ENCODE measurements around the gene RPS27.

RPS27 gene

DNA sequence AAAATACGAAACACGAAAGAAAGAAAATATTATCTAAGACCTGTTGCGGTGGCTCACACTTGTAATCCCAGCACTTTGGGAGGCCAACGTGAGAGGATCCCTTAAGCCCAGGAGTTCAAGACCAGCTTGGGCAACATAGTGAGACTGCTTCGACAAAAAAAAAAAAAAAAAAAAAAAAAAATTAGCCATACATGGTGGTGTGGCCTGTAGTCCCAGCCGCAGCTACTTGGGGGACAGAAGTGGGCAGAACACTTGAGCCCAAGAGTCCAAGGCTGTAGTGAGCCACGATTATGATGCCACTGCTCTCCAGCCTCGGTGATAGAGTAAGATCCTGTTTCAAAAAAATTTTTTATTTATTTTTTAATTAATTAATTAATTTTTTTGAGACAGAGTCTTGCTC, 2.9 kb upstream of the RPS27 start:
- Histone ChIP-seq H3K4me1 (ENCODE audit: insufficient read depth, low read length, poor library complexity, severe bottlenecking) (peaks cover 26% of the 10 kb centered on the region), H3K4me2 (ENCODE audit: low read depth, low read length, poor library complexity, severe bottlenecking) (no peak overlapping the region), H2AFZ (ENCODE audit: low read length) (no peak overlapping the region), H3K36me3 (ENCODE audit: insufficient read depth, low read length) (peaks cover 6% of the 10 kb centered on the region), H4K20me1 (ENCODE audit: insufficient read depth, low read length, poor library complexity, severe bottlenecking) (peaks cover 18% of the 10 kb centered on the region), H3K4me3 (ENCODE audit: low read length, poor library complexity, severe bottlenecking) (no peak overlapping the region), H3K9me3 (ENCODE audit: insufficient read depth, low read depth, low read length) (no peaks in the 10 kb centered on the region), H3K79me2 (ENCODE audit: insufficient read depth, low read length) (peaks cover 21% of the 10 kb centered on the region), H3K9me2 (replicated peaks; ENCODE audit: low read depth, low read length) (no peaks in the 10 kb centered on the region), H3K9ac (ENCODE audit: low read depth, low read length, poor library complexity, severe bottlenecking) (no peak overlapping the region), H3K27me3 (ENCODE audit: insufficient read depth, low read length, poor library complexity, severe bottlenecking) (no peaks in the 10 kb centered on the region), H3F3A (ENCODE audit: low read depth) (0 out of 2 replicates have a peak, but pooled peaks cover 3% of the 10 kb centered on the region)
- TF ChIP-seq, protein P1, sequence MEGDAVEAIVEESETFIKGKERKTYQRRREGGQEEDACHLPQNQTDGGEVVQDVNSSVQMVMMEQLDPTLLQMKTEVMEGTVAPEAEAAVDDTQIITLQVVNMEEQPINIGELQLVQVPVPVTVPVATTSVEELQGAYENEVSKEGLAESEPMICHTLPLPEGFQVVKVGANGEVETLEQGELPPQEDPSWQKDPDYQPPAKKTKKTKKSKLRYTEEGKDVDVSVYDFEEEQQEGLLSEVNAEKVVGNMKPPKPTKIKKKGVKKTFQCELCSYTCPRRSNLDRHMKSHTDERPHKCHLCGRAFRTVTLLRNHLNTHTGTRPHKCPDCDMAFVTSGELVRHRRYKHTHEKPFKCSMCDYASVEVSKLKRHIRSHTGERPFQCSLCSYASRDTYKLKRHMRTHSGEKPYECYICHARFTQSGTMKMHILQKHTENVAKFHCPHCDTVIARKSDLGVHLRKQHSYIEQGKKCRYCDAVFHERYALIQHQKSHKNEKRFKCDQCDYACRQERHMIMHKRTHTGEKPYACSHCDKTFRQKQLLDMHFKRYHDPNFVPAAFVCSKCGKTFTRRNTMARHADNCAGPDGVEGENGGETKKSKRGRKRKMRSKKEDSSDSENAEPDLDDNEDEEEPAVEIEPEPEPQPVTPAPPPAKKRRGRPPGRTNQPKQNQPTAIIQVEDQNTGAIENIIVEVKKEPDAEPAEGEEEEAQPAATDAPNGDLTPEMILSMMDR (conservative IDR thresholded peaks at IDR 0.05; ENCODE audit: low read length) = no peak
- no peak for TF ChIP-seq EZH2phosphoT487 (IDR thresholded peaks at IDR 0.05; ENCODE audit: borderline replicate concordance)

DNA sequence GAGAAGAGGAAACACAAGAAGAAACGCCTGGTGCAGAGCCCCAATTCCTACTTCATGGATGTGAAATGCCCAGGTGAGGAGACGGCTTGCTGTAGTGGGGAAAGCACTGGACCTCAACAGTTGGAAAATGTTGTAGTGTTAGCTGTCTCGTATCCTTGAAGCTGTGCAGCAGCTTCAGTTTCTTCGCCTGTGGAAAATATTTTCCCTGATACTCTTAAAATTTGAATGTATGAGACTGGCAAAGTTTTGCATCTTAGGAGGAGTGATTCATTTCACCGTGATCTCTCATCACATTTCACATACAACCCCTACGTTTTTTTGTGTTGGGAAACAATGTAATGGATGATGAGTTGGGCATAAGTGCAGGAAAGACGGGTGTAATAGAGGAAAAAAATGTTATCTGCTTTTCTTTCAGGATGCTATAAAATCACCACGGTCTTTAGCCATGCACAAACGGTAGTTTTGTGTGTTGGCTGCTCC, 629 bp downstream of the RPS27 start:
- Histone ChIP-seq H3K4me3 (ENCODE audit: low read length, poor library complexity, severe bottlenecking) (peak overlapping the region; percentile 85), H3K9me2 (replicated peaks; ENCODE audit: low read depth, low read length) (no peaks in the 10 kb centered on the region), H3K9me3 (ENCODE audit: insufficient read depth, low read depth, low read length) (no peaks in the 10 kb centered on the region), H3F3A (ENCODE audit: low read depth) (0 out of 2 replicates have a peak, but pooled peaks cover 8% of the 10 kb centered on the region), H3K9ac (ENCODE audit: low read depth, low read length, poor library complexity, severe bottlenecking) (peak overlapping the region; percentile 93), H3K27me3 (ENCODE audit: insufficient read depth, low read length, poor library complexity, severe bottlenecking) (no peaks in the 10 kb centered on the region), H3K36me3 (ENCODE audit: insufficient read depth, low read length) (peaks cover 23% of the 10 kb centered on the region), H2AFZ (ENCODE audit: low read length) (no peak overlapping the region), H4K20me1 (ENCODE audit: insufficient read depth, low read length, poor library complexity, severe bottlenecking) (peaks cover 24% of the 10 kb centered on the region), H3K79me2 (ENCODE audit: insufficient read depth, low read length) (peaks cover 35% of the 10 kb centered on the region), H3K4me1 (ENCODE audit: insufficient read depth, low read length, poor library complexity, severe bottlenecking) (peaks cover 25% of the 10 kb centered on the region), H3K4me2 (ENCODE audit: low read depth, low read length, poor library complexity, severe bottlenecking) (peak overlapping the region; percentile 95)
- TF ChIP-seq, protein P1 (conservative IDR thresholded peaks at IDR 0.05; ENCODE audit: low read length) = no peak
- no peak for TF ChIP-seq EZH2phosphoT487 (IDR thresholded peaks at IDR 0.05; ENCODE audit: borderline replicate concordance)

DNA sequence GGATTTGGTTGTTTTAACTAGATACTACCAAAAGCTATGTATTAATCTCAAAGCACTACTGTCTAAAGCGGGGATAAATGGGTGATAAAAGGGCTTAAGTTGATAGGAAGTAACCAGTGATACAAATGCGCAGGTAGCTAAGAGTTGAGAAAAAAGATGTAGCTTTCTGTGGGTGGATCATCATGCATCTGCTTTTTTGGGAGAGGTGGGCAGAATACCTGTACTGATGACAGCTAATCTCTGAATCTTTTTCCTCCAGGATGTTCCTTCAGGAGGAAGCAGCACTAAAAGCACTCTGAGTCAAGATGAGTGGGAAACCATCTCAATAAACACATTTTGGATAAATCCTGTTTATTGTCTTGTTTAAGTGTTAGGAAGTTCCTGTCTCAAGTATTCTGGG, 1.2 kb downstream of the RPS27 start:
- TF ChIP-seq, protein P1 (conservative IDR thresholded peaks at IDR 0.05; ENCODE audit: low read length) = no peak
- no peak for TF ChIP-seq EZH2phosphoT487 (IDR thresholded peaks at IDR 0.05; ENCODE audit: borderline replicate concordance)
- H3K4me1 ChIP-seq (ENCODE audit: insufficient read depth, low read length, poor library complexity, severe bottlenecking) = peaks cover 21% of the 10 kb centered on the region
- peak overlapping the region; percentile 85 for H3K4me3 ChIP-seq (ENCODE audit: low read length, poor library complexity, severe bottlenecking)
- no peak overlapping the region for H2AFZ ChIP-seq (ENCODE audit: low read length)
- H3K9me2 ChIP-seq (replicated peaks; ENCODE audit: low read depth, low read length) = no peaks in the 10 kb centered on the region
- peak overlapping the region; percentile 93 for H3K9ac ChIP-seq (ENCODE audit: low read depth, low read length, poor library complexity, severe bottlenecking)
- no peaks in the 10 kb centered on the region for H3K9me3 ChIP-seq (ENCODE audit: insufficient read depth, low read depth, low read length)
- H3F3A ChIP-seq (ENCODE audit: low read depth) = 0 out of 2 replicates have a peak, but pooled peaks cover 8% of the 10 kb centered on the region
- peaks cover 24% of the 10 kb centered on the region for H4K20me1 ChIP-seq (ENCODE audit: insufficient read depth, low read length, poor library complexity, severe bottlenecking)
- peaks cover 35% of the 10 kb centered on the region for H3K79me2 ChIP-seq (ENCODE audit: insufficient read depth, low read length)
- peaks cover 23% of the 10 kb centered on the region for H3K36me3 ChIP-seq (ENCODE audit: insufficient read depth, low read length)
- H3K27me3 ChIP-seq (ENCODE audit: insufficient read depth, low read length, poor library complexity, severe bottlenecking) = no peaks in the 10 kb centered on the region
- H3K4me2 ChIP-seq (ENCODE audit: low read depth, low read length, poor library complexity, severe bottlenecking) = peak overlapping the region; percentile 95

All from Loucy (cell line).